MCF 10A (cell line): ENCODE measurements around the gene BICRAL. TPM values are rescaled to one million over a fixed set of nuclear protein-coding genes. Genes with fewer than 3 reads are reported as not detected.

Source experiments
- BruUV-seq: library from RNA; stranded (reverse); fragments of 400-500 nt; replicated peaks from 2 replicates; lab custom pipeline; 2021; lab: Mats Ljungman, UMichigan
- CTCF ChIA-PET: fragments of 300-600 bp; sonication (Branson Sonifier 250); formaldehyde crosslinking; extraction: SDS; loops from one replicate; lab custom pipeline; 2021; ENCODE audit warnings: antibody characterized with exemption, inconsistent platforms; lab: Yijun Ruan, JAX
- POLR2A ChIA-PET: fragments of 300-600, 350-650 bp; sonication (Branson Sonifier 250); formaldehyde crosslinking; extraction: SDS; loops from one replicate; lab custom pipeline; 2020; ENCODE audit warnings: antibody characterized with exemption, inconsistent platforms; lab: Yijun Ruan, JAX
- DNase-seq: peaks from one replicate; pipeline ENCODE4 v3.0.0-alpha.2; 2018; ENCODE audit not compliant: unreplicated experiment
- H3K27ac Mint-ChIP-seq: one replicate; pipeline ENCODE4 v1.8.0; 2022; ENCODE audit warnings: mild to moderate bottlenecking, low read depth, mixed read lengths; ENCODE audit not compliant: unreplicated experiment
- H3K27me3 Mint-ChIP-seq: one replicate; pipeline ENCODE4 v1.8.0; 2022; ENCODE audit warnings: mixed read lengths; ENCODE audit not compliant: insufficient read depth, unreplicated experiment
- H3K36me3 Mint-ChIP-seq: one replicate; pipeline ENCODE4 v1.8.0; 2022; ENCODE audit warnings: mild to moderate bottlenecking, moderate library complexity, mixed read lengths; ENCODE audit not compliant: insufficient read depth, unreplicated experiment
- H3K4me1 Mint-ChIP-seq: one replicate; pipeline ENCODE4 v1.8.0; 2022; ENCODE audit warnings: mixed read lengths; ENCODE audit not compliant: insufficient read depth, unreplicated experiment
- H3K4me3 Mint-ChIP-seq: one replicate; pipeline ENCODE4 v1.8.0; 2022; ENCODE audit warnings: mild to moderate bottlenecking, moderate library complexity, mixed read lengths; ENCODE audit not compliant: unreplicated experiment
- H3K9me3 Mint-ChIP-seq: one replicate; pipeline ENCODE4 v1.8.0; 2022; ENCODE audit warnings: mixed read lengths; ENCODE audit not compliant: unreplicated experiment
- intact Hi-C: fragments of 100-400 bp; cut with micrococcal nuclease; formaldehyde crosslinking; loops from 2 replicates; pipeline ENCODE4 v1.14.1; 2022
- total RNA-seq: library from RNA; stranded (reverse); gene quantifications from 2 replicates; pipeline ENCODE4 v1.2.3, GENCODE V29; 2022
- TF ChIP-seq, protein P1 (sequence below): fragments of 200-600 bp; IDR thresholded peaks from one replicate; pipeline ENCODE4 v1.8.0; 2022; ENCODE audit warnings: antibody characterized with exemption, mild to moderate bottlenecking; ENCODE audit not compliant: unreplicated experiment

The BICRAL gene
- total RNA-seq, 1 experiment from 2014 or later = 9.8 TPM

DNA sequence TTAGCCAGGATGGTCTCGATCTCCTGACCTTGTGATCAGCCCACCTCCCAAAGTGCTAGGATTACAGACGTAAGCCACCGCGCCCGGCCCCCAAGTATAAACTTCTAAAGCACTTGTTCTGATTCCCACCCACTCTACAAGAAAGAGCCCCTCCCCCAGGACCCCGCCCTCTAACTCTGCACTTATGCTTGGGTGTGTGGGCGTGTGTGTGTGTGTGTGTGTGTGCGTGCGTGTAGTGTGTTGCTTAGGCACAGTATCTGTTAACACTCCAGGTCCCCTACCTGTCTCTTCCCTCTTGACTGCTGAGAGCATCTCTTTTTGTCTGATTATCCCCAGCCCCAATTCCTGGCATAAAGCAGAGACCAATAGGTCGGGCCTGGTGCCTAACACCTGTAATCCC is 128.0 kb downstream of the BICRAL start:
- Mint-ChIP-seq H3K4me3 (no peak overlapping the region), H3K27me3 (no peaks in the 10 kb centered on the region), H3K9me3 (no peaks in the 10 kb centered on the region), H3K4me1 (no peaks in the 10 kb centered on the region), H3K27ac (no peak overlapping the region), H3K36me3 (no peaks in the 10 kb centered on the region)
- POLR2A ChIA-PET = no interaction called here
- CTCF ChIA-PET = interaction anchor here (3.2 kb wide), 1 partner anchor 8 kb away, joined by 11 read pairs; no protein-coding TSS in a partner anchor
- intact Hi-C loops = no loop called here
- BruUV-seq = no TSS peak
- DNase-seq = no peak
- TF ChIP-seq, protein P1, sequence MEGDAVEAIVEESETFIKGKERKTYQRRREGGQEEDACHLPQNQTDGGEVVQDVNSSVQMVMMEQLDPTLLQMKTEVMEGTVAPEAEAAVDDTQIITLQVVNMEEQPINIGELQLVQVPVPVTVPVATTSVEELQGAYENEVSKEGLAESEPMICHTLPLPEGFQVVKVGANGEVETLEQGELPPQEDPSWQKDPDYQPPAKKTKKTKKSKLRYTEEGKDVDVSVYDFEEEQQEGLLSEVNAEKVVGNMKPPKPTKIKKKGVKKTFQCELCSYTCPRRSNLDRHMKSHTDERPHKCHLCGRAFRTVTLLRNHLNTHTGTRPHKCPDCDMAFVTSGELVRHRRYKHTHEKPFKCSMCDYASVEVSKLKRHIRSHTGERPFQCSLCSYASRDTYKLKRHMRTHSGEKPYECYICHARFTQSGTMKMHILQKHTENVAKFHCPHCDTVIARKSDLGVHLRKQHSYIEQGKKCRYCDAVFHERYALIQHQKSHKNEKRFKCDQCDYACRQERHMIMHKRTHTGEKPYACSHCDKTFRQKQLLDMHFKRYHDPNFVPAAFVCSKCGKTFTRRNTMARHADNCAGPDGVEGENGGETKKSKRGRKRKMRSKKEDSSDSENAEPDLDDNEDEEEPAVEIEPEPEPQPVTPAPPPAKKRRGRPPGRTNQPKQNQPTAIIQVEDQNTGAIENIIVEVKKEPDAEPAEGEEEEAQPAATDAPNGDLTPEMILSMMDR = no peak

DNA sequence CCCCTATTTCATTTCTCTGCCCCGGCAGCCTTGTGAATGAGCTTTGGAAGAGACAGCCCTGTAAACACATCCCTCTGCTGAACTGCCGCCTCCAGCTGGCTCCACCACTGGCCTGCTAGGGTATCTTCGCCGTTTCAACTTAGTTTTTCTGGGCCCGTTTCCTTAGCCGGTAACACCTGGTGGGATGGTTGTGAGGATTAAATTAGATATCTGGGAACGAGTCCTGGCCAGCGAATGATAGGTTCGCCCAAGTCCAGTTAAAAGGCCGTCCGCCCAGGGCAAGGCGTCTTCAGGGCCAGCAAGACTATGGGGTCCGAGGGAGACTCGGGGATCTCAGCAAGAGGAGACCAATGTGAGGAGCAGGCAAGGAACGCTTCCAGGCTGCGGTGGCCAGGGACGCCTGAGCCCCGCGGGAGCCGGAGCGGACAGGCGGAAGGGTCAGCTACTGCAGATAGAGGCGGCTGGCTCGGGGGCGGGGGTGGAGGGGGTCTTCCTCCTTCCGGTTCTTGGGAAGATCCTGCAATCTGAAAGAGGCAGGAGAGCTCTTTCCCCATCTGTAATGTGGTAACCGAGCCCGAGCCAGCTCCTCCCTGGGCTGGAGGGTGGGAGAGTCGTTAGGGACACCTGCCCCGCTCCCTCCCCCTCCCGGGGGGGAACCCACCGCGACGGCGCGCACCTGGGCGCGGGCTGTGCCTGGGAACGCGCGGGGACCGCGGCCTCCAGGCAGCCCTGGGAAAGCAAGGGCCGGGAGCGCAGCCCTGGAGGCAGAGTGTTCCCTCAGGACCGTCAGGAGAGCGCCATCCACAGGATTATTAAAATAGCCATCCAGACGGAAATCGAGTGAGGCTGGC is 129.5 kb downstream of the BICRAL start:
- Mint-ChIP-seq H3K4me1 (no peaks in the 10 kb centered on the region), H3K27ac (no peak overlapping the region), H3K27me3 (no peaks in the 10 kb centered on the region), H3K36me3 (no peaks in the 10 kb centered on the region), H3K4me3 (no peak overlapping the region), H3K9me3 (no peaks in the 10 kb centered on the region)
- POLR2A ChIA-PET = interaction anchor here (2.1 kb wide), 1 partner anchor 18 kb away, joined by 7 read pairs; the partner anchor contains the start of gene CNPY3
- no TSS peak for BruUV-seq
- no peak for DNase-seq
- CTCF ChIA-PET = interaction anchor here (0.6 to 3.2 kb wide), 3 partner anchors 10 to 218 kb away, joined by 3 to 11 read pairs (median 3); no protein-coding TSS in a partner anchor
- intact Hi-C loops = no loop called here
- TF ChIP-seq, protein P1 = no peak

DNA sequence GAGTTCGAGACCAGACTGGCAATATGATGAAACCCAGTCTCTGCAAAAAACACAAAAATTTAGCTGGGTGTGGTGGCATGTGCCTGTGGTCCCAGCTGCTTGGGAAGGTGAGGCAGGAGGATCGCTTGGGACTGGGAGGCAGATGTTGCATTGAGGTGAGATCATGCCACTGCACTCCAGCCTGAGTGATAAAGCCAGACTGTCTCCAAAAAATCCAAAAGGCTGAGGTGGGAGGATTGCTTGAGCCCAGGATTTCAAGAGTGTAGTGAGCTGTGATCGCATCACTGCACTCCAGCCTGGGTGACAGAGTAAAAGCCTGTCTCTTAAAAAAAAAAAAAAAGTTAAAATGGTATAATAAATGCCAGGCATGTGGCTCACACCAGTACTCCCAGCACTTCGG is 132.7 kb downstream of the BICRAL start:
- TF ChIP-seq, protein P1 = no peak
- H3K27ac Mint-ChIP-seq = no peak overlapping the region
- intact Hi-C loops = no loop called here
- DNase-seq = no peak
- H3K27me3 Mint-ChIP-seq = no peaks in the 10 kb centered on the region
- no peaks in the 10 kb centered on the region for H3K9me3 Mint-ChIP-seq
- ChIA-PET CTCF (interaction anchor here (0.5 to 1.2 kb wide), 6 partner anchors 15 to 353 kb away, joined by 3 read pairs; partner anchors contain the start of gene CNPY3), POLR2A (interaction anchor here (0.6 to 0.8 kb wide), 2 partner anchors 15 to 1021 kb away, joined by 3 to 5 read pairs; partner anchors contain the start of gene CNPY3)
- no peak overlapping the region for H3K4me3 Mint-ChIP-seq
- no TSS peak for BruUV-seq
- no peaks in the 10 kb centered on the region for H3K4me1 Mint-ChIP-seq
- no peaks in the 10 kb centered on the region for H3K36me3 Mint-ChIP-seq

DNA sequence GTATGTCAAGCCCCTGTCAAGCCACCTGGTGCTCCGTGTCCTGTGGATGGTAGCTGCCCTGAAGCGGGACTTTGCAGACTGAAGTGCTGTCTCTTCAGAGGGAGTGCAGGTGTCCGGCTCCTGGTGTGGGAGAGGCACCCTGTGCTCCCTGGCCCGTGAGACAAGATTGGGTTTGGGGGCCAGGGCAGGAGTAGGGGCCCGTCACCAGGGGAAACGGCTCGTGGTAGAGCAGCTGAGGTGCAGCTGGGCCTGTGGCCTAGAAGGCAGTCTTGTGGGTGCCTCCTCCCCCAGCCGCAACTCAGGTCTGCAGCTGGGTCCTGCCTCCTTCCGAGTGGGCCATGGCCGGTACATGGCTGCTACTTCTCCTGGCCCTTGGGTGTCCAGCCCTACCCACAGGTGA is 133.9 kb downstream of the BICRAL start, which contains the start of gene PTCRA:
TSS of gene PTCRA (plus strand) at position 322 of the 400 bp plus-strand sequence. CDS start at position 339, 17 bp downstream.
- intact Hi-C loops = no loop called here
- no peaks in the 10 kb centered on the region for H3K4me1 Mint-ChIP-seq
- ChIA-PET POLR2A (interaction anchor here (0.9 kb wide), 1 partner anchor 26 kb away, joined by 3 read pairs; no protein-coding TSS in a partner anchor), CTCF (interaction anchor here (1.5 kb wide), 1 partner anchor 14 kb away, joined by 8 read pairs; no protein-coding TSS in a partner anchor)
- TF ChIP-seq, protein P1 = no peak
- no peak within 1 kb of the TSS for H3K4me3 Mint-ChIP-seq
- BruUV-seq = no TSS peak
- H3K27ac Mint-ChIP-seq = no peak within 1 kb of the TSS
- H3K9me3 Mint-ChIP-seq = no peaks in the 10 kb centered on the region
- no peak for DNase-seq
- no peaks in the 10 kb centered on the region for H3K36me3 Mint-ChIP-seq
- no peaks in the 10 kb centered on the region for H3K27me3 Mint-ChIP-seq
